Gastroesophageal sphincter (tissue), 3 donors: ENCODE measurements around the gene SPECC1L.

ENCODE experiments used
- CTCF ChIP-seq, 4 experiments: fragments of 200-600 bp in 2 of 4; fragments of 450-650 bp in 2 of 4; sonication (generic) in 1 of 4; IDR thresholded peaks; one replicate each; pipeline ENCODE4 v1.5.1; 2017 to 2019; ENCODE audit warnings: antibody characterized with exemption in 4 of 4, mild to moderate bottlenecking in 2 of 4, moderate library complexity in 2 of 4
- EP300 ChIP-seq: sonication (generic); formaldehyde crosslinking; IDR thresholded peaks from one replicate; pipeline ENCODE4 v1.6.1; 2017; ENCODE audit warnings: antibody characterized with exemption, mild to moderate bottlenecking
- POLR2A ChIP-seq, 2 donors: fragments of 450-650 bp; IDR thresholded peaks; one replicate each; pipeline ENCODE4 v1.6.1; 2017; ENCODE audit warnings: antibody characterized with exemption in 2 of 2, mild to moderate bottlenecking in 2 of 2, moderate library complexity in 1 of 2

GRCh38 chr22:24413271-24413670 lies 142.6 kb downstream of the SPECC1L start:
- no peak for TF ChIP-seq CTCF (IDR thresholded peaks at IDR 0.05)
- no peak for TF ChIP-seq POLR2A (IDR thresholded peaks at IDR 0.05)
- no peak for TF ChIP-seq EP300
